Upper lobe of left lung (tissue), 6 donors: ENCODE data around the gene TYW3. TPM values are rescaled to one million over a fixed set of nuclear protein-coding genes. Genes with fewer than 3 reads are reported as not detected.
A peak's percentile ranks its signal among the peaks of the same experiment; 100 is the strongest.

ENCODE experiments used
- ATAC-seq, 2 donors: fragments of 200-7000 bp; cut with Tn5 transposase; one replicate each; pipeline ENCODE4 v1.9.1; 2022; ENCODE audit warnings: mild to moderate bottlenecking in 2 of 2, moderate library complexity in 2 of 2; ENCODE audit not compliant: low FRiP score in 2 of 2
- DNase-seq, 2 donors: peaks; one replicate each; pipeline ENCODE4 v3.0.0-alpha.2; 2019 to 2020
- H3K27ac ChIP-seq, 4 donors: fragments of 200-600 bp; sonication (generic); one replicate each; pipeline ENCODE4 v1.5.1; 2016 to 2019
- H3K27me3 ChIP-seq, 4 donors: fragments of 200-600 bp; sonication (generic); one replicate each; pipeline ENCODE4 v1.5.1; 2017 to 2019
- H3K36me3 ChIP-seq, 4 donors: fragments of 200-600 bp; sonication (generic); one replicate each; pipeline ENCODE4 v1.5.1; 2016 to 2019
- H3K4me1 ChIP-seq, 4 donors: fragments of 200-600 bp; sonication (generic); one replicate each; pipeline ENCODE4 v1.5.1; 2018 to 2019
- H3K4me3 ChIP-seq, 4 donors: fragments of 200-600 bp; sonication (generic); one replicate each; pipeline ENCODE4 v1.5.1; 2017 to 2019; ENCODE audit warnings: mild to moderate bottlenecking in 2 of 4, moderate library complexity in 1 of 4
- H3K9me3 ChIP-seq, 4 donors: fragments of 200-600 bp; sonication (generic); one replicate each; pipeline ENCODE4 v1.5.1; 2018 to 2019
- EP300 ChIP-seq, 4 donors: sonication (generic); formaldehyde crosslinking; IDR thresholded peaks; one replicate each; pipeline ENCODE4 v1.5.1; 2017; ENCODE audit warnings: antibody characterized with exemption in 4 of 4, control low read depth in 2 of 4
- POLR2A ChIP-seq, 4 donors: fragments of 450-650 bp; IDR thresholded peaks; one replicate each; pipeline ENCODE4 v1.5.1; 2016 to 2017; ENCODE audit warnings: antibody characterized with exemption in 4 of 4, mild to moderate bottlenecking in 2 of 4
- POLR2AphosphoS5 ChIP-seq, 2 donors: sonication (generic); formaldehyde crosslinking; IDR thresholded peaks; one replicate each; pipeline ENCODE4 v1.5.1; 2017; ENCODE audit warnings: antibody characterized with exemption in 2 of 2
- WGBS, 2 donors: methylation state at CpG; one replicate each; pipeline ENCODE4 v1.1.5; 2017 to 2018; 5-methylcytosine and 5-hydroxymethylcytosine counted together
- total RNA-seq, 6 donors: library from RNA; depleted of rRNA in 4 of 6; stranded (reverse); fragments of >200 nt in 4 of 6; gene quantifications; one replicate each; pipeline versions ENCODE4 v1.1.0 to v1.2.1, GENCODE V29; 2016 to 2021
- TF ChIP-seq, protein P1 (sequence below), 6 experiments: fragments of 450-650 bp in 4 of 6; fragments of 200-600 bp in 2 of 6; sonication (generic) in 2 of 6; IDR thresholded peaks; one replicate each; pipeline ENCODE4 v1.5.1; 2016 to 2019; ENCODE audit warnings: antibody characterized with exemption in 6 of 6
- donor health status: DM: no; HTN: no; CAD: no; lungs with moderate emphysema.
- donor health status: DM: no; HTN: yes; CAD: no; lungs with severe emphysema.

TYW3 gene, protein sequence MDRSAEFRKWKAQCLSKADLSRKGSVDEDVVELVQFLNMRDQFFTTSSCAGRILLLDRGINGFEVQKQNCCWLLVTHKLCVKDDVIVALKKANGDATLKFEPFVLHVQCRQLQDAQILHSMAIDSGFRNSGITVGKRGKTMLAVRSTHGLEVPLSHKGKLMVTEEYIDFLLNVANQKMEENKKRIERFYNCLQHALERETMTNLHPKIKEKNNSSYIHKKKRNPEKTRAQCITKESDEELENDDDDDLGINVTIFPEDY
- 10 to 100 TPM in 5 of 6 donors, 1 to 10 TPM in 1; 3.1 to 18.0 (median 14.2) TPM for total RNA-seq

DNA sequence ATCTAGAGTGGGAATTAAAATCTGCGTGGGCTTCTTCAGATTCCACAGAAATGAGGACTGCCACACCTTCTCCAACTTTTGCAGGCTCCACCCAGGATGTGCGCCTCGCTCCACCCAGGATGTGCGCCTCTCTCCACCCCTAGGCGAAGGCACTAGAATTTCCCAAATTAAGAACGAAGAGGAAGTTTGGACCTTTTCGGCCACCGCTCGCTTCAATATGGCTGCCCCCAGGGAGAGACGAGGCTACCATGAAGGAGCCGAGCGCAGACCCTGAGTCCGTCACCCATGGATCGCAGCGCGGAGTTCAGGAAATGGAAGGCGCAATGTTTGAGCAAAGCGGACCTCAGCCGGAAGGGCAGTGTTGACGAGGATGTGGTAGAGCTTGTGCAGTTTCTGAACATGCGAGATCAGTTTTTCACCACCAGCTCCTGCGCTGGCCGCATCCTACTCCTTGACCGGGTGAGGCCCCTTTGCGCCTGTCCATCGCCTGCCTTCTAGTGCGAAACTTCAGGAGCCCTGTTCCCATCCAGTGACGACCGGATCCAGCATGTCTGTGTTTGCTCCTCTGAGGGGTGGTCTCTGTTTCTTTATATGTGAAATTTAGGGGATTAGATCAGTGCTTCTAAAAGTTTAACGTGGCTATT, at the start of gene TYW3, which contains the start of gene CRYZ:
Gene TYW3 (plus strand): TSS at position 193 of the 644 bp plus-strand sequence. CDS start 93 bp downstream, at position 286.
Gene CRYZ (minus strand): TSS at position 91 of the 644 bp plus-strand sequence. CDS start 8,229 bp downstream, outside the sequence.
- peak; percentile 98 for ATAC-seq

DNA sequence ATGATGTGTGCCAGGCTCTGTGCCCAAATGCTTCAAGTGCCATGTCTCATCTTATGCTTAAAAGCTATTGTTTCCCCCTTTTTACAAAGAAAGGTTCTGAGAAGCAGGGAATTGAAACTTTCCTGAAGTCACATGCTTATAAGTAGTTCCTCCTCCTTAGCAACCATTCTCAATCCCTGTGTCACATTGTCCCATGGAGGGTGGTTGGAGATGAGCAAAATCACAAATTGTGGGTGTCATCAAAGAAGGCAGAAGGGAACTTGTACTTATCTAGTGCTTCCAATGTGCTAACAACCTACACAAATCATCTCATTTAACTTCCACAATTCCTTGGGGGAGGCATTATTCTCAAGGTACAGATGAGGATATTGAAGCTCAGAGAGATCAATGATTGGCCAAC, 49.3 kb upstream of the TYW3 start:
- TF ChIP-seq, protein P1, sequence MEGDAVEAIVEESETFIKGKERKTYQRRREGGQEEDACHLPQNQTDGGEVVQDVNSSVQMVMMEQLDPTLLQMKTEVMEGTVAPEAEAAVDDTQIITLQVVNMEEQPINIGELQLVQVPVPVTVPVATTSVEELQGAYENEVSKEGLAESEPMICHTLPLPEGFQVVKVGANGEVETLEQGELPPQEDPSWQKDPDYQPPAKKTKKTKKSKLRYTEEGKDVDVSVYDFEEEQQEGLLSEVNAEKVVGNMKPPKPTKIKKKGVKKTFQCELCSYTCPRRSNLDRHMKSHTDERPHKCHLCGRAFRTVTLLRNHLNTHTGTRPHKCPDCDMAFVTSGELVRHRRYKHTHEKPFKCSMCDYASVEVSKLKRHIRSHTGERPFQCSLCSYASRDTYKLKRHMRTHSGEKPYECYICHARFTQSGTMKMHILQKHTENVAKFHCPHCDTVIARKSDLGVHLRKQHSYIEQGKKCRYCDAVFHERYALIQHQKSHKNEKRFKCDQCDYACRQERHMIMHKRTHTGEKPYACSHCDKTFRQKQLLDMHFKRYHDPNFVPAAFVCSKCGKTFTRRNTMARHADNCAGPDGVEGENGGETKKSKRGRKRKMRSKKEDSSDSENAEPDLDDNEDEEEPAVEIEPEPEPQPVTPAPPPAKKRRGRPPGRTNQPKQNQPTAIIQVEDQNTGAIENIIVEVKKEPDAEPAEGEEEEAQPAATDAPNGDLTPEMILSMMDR (IDR thresholded peaks at IDR 0.05), result no peak
- TF ChIP-seq EP300 (IDR thresholded peaks at IDR 0.05) (no peak), POLR2AphosphoS5 (IDR thresholded peaks at IDR 0.05) (no peak), POLR2A (IDR thresholded peaks at IDR 0.05) (no peak)
- no peaks in the 10 kb centered on the region for H3K36me3 ChIP-seq
- no peaks in the 10 kb centered on the region for H3K4me1 ChIP-seq
- DNase-seq (no peak), ATAC-seq (no peak)
- H3K27me3 ChIP-seq, result no peaks in the 10 kb centered on the region
- H3K27ac ChIP-seq, result no peak overlapping the region
- H3K4me3 ChIP-seq, result no peak overlapping the region
- H3K9me3 ChIP-seq, result no peaks in the 10 kb centered on the region

More for the DNA sequence above, at the start of gene TYW3, which contains the start of gene CRYZ:
- 1 to 8% methylated on average over 20 to 30 of the region's 30 CpGs for WGBS, 2 donors
- DNase-seq, result peak; percentile 88 to 89
- TF ChIP-seq POLR2A (IDR thresholded peaks at IDR 0.05), result peak in 3 of 4 donors; percentile 45 to 51 (median 46)
- TF ChIP-seq EP300 (IDR thresholded peaks at IDR 0.05), result peak in 1 of 4 donors; percentile 15
- TF ChIP-seq POLR2AphosphoS5 (IDR thresholded peaks at IDR 0.05), result peak; percentile 53 to 89
- TF ChIP-seq, protein P1 (IDR thresholded peaks at IDR 0.05), result peak in 3 of 6 experiments; percentile 14 to 43 (median 15)
- Histone ChIP-seq H3K27me3 (no peaks in the 10 kb centered on the region), H3K36me3 (peaks cover 3 to 16% (median 10%) of the 10 kb centered on the region in 4 donors), H3K4me1 (peaks cover 18 to 31% (median 24%) of the 10 kb centered on the region in 4 donors), H3K4me3 (peak within 1 kb of the TSS; percentile 68 to 71 (median 69)), H3K27ac (peak within 1 kb of the TSS; percentile 82 to 92 (median 88)), H3K9me3 (no peaks in the 10 kb centered on the region)

DNA sequence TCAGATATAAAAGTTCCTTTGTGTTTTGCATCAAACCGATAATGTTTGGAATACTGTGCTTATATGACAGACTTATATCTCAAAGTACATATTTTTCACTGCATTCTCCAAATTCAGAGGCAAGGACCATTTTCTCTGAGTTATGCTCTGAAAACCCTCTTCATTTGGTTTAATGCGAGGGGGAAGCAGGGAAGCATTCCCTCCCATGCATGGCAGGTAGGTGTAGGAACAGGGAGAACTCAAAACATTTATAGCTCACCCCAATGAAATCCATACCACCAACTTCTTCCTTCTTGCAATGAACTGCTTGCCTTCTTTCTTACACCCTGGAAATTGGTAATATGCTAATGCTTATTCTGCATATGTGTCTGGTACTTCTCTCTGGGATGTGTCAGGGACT, 48.7 kb upstream of the TYW3 start:
- no peak for DNase-seq
- TF ChIP-seq, protein P1 (IDR thresholded peaks at IDR 0.05), result no peak
- no peak for TF ChIP-seq POLR2AphosphoS5 (IDR thresholded peaks at IDR 0.05)
- TF ChIP-seq EP300 (IDR thresholded peaks at IDR 0.05), result no peak
- TF ChIP-seq POLR2A (IDR thresholded peaks at IDR 0.05), result no peak
- Histone ChIP-seq H3K27me3 (no peaks in the 10 kb centered on the region), H3K36me3 (no peaks in the 10 kb centered on the region), H3K9me3 (no peaks in the 10 kb centered on the region), H3K27ac (no peak overlapping the region), H3K4me1 (no peaks in the 10 kb centered on the region), H3K4me3 (no peak overlapping the region)
- no peak for ATAC-seq
- WGBS, 2 donors, result 91% methylated on average over 2 of the region's 2 CpGs

DNA sequence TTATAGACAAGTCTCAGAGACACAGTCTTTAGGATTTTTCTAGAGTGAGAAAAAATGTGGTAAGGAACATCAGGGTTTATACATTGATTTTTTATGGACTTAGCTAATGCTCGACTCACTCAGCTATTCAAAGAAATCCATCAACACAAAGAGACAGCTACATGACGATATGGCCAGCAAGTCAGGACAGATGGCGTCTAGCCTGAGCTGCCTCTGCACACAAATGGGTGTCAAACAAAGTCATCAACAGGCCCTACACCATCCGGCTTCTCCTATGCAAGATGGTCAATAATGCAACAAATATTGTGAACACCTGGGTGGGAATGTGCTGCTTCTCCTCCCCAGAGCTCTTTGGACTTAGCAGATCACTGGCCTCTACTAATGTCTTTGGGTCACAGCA, 46.0 kb upstream of the TYW3 start:
- Histone ChIP-seq H3K27me3 (no peaks in the 10 kb centered on the region), H3K36me3 (no peaks in the 10 kb centered on the region), H3K4me3 (no peak overlapping the region), H3K4me1 (peaks cover 0 to 4% (median 0%) of the 10 kb centered on the region in 4 donors), H3K27ac (no peak overlapping the region), H3K9me3 (no peaks in the 10 kb centered on the region)
- no peak for ATAC-seq
- WGBS, 2 donors, result 71 to 77% methylated on average over 3 to 4 of the region's 4 CpGs
- TF ChIP-seq POLR2AphosphoS5 (IDR thresholded peaks at IDR 0.05) (no peak), EP300 (IDR thresholded peaks at IDR 0.05) (no peak), POLR2A (IDR thresholded peaks at IDR 0.05) (no peak)
- TF ChIP-seq, protein P1 (IDR thresholded peaks at IDR 0.05), result no peak
- DNase-seq, result no peak
